ENCODE measurements around the gene RPL10A.

DNA sequence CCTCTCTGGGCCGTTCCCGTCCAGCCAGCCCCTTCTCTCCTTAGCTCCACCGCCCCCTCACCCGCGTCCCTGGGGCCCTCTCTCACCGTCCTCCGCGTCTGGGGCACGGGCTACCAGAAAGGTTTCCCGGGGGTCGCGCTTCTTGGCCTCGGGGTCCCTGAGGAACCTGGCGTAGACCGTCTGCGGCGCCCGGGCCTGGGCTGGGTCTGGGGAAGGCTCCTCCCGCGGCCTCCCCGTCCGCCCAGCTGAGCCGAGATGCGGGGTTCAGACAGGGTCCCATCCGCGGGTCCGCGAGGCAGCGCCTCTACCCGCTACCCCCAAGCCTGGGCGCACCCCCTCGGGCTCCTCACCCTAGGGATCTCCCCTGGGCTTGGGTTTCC, 43.4 kb downstream of the RPL10A start:
- TF ChIP-seq PHF8 (CRISPR knock-in tag; IDR thresholded peaks at IDR 0.05) (no peak), ZFY (CRISPR knock-in tag; IDR thresholded peaks at IDR 0.05) (no peak), SMARCE1 (IDR thresholded peaks at IDR 0.05; ENCODE audit: borderline replicate concordance) (no peak), TARDBP (CRISPR knock-in tag; IDR thresholded peaks at IDR 0.05) (no peak), POLR2A (IDR thresholded peaks at IDR 0.05; ENCODE audit: insufficient read depth in 1 of 2, low read depth in 2 of 2, low read length in 2 of 2) (no peak), BHLHE40 (IDR thresholded peaks at IDR 0.05; ENCODE audit: low read length) (no peak)
